ENCODE results near the gene CRP.

CRP gene

GRCh38 chr1:159687511-159687910 lies 26.9 kb downstream of the CRP start:
- Histone ChIP-seq H3F3A (ENCODE audit: control insufficient read depth, insufficient read depth) (no peaks in the 10 kb centered on the region), H3K4me3 (ENCODE audit: low read length) (no peak overlapping the region), H3K9me2 (replicated peaks; ENCODE audit: control insufficient read depth, low read length) (no peaks in the 10 kb centered on the region), H4K20me1 (ENCODE audit: control insufficient read depth, insufficient read depth, low read depth, low read length) (no peaks in the 10 kb centered on the region), H3K4me2 (ENCODE audit: low read length) (no peak overlapping the region), H3K27ac (ENCODE audit: low read depth, low read length) (no peak overlapping the region), H3K9me3 (ENCODE audit: control insufficient read depth, insufficient read depth, low read length) (no peaks in the 10 kb centered on the region), H3K79me2 (ENCODE audit: control insufficient read depth, low read length) (no peaks in the 10 kb centered on the region), H3K36me3 (ENCODE audit: control insufficient read depth, low read length) (no peaks in the 10 kb centered on the region), H3K4me1 (ENCODE audit: control insufficient read depth, low read length) (no peaks in the 10 kb centered on the region), H3K27me3 (ENCODE audit: control insufficient read depth, low read length) (peaks cover 7% of the 10 kb centered on the region; the same call in 1 of the 2 replicates)
- no peak for TF ChIP-seq EZH2phosphoT487 (IDR thresholded peaks at IDR 0.05; ENCODE audit: borderline replicate concordance, low read length)
- TF ChIP-seq, protein P1, sequence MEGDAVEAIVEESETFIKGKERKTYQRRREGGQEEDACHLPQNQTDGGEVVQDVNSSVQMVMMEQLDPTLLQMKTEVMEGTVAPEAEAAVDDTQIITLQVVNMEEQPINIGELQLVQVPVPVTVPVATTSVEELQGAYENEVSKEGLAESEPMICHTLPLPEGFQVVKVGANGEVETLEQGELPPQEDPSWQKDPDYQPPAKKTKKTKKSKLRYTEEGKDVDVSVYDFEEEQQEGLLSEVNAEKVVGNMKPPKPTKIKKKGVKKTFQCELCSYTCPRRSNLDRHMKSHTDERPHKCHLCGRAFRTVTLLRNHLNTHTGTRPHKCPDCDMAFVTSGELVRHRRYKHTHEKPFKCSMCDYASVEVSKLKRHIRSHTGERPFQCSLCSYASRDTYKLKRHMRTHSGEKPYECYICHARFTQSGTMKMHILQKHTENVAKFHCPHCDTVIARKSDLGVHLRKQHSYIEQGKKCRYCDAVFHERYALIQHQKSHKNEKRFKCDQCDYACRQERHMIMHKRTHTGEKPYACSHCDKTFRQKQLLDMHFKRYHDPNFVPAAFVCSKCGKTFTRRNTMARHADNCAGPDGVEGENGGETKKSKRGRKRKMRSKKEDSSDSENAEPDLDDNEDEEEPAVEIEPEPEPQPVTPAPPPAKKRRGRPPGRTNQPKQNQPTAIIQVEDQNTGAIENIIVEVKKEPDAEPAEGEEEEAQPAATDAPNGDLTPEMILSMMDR (IDR thresholded peaks at IDR 0.05; ENCODE audit: low read depth, low read length, poor library complexity, severe bottlenecking), result no peak

DNA sequence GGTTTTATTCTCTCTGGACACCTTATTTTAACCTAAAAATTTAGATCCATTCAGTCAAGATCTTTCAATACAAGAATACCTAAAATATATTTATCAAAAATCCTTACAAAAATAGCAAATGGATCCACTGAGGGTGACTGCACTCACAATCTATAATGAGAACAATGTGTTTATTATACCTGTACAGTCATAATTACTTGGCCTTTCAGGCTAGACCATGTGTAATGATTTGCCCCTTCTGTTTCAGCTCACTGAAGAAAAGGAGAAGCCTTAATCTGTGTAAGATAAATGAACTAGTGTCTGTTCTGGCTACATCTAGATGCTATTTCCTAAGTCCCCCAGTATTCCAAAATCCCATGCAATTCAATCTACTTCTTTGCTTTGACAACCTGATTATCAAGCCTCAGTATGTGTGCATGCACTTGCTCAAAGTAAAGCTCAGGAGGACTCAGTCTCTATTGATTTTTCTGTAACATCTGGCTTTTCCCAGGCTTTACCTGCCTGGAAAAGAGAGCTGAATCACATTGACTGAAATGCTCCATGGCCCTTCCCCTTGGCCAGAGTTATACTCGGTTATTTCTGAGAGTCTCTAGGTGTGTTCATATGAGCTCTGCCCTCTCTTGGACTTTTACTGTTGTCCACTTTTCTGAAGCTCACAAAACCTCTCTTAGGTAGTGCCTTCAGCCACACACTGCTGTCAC lies 27.6 kb downstream of the CRP start:
- H3K4me1 ChIP-seq (ENCODE audit: control insufficient read depth, low read length), result no peaks in the 10 kb centered on the region
- no peaks in the 10 kb centered on the region for H4K20me1 ChIP-seq (ENCODE audit: control insufficient read depth, insufficient read depth, low read depth, low read length)
- H3K9me3 ChIP-seq (ENCODE audit: control insufficient read depth, insufficient read depth, low read length), result no peaks in the 10 kb centered on the region
- no peak overlapping the region for H3K4me2 ChIP-seq (ENCODE audit: low read length)
- H3F3A ChIP-seq (ENCODE audit: control insufficient read depth, insufficient read depth), result no peaks in the 10 kb centered on the region
- TF ChIP-seq EZH2phosphoT487 (IDR thresholded peaks at IDR 0.05; ENCODE audit: borderline replicate concordance, low read length), result no peak
- TF ChIP-seq, protein P1 (IDR thresholded peaks at IDR 0.05; ENCODE audit: low read depth, low read length, poor library complexity, severe bottlenecking), result no peak
- peaks cover 7% of the 10 kb centered on the region; the same call in 1 of the 2 replicates for H3K27me3 ChIP-seq (ENCODE audit: control insufficient read depth, low read length)
- H3K9me2 ChIP-seq (replicated peaks; ENCODE audit: control insufficient read depth, low read length), result no peaks in the 10 kb centered on the region
- H3K4me3 ChIP-seq (ENCODE audit: low read length), result no peak overlapping the region
- H3K79me2 ChIP-seq (ENCODE audit: control insufficient read depth, low read length), result no peaks in the 10 kb centered on the region
- no peaks in the 10 kb centered on the region for H3K36me3 ChIP-seq (ENCODE audit: control insufficient read depth, low read length)
- H3K27ac ChIP-seq (ENCODE audit: low read depth, low read length), result no peak overlapping the region

GRCh38 chr1:159678939-159679338 lies 35.5 kb downstream of the CRP start:
- no peak overlapping the region for H3K4me3 ChIP-seq (ENCODE audit: low read length)
- 0 out of 2 replicates have a peak, but pooled peaks cover 3% of the 10 kb centered on the region for H3K27me3 ChIP-seq (ENCODE audit: control insufficient read depth, low read length)
- no peak overlapping the region for H3K4me2 ChIP-seq (ENCODE audit: low read length)
- H3K36me3 ChIP-seq (ENCODE audit: control insufficient read depth, low read length), result no peaks in the 10 kb centered on the region
- H3K9me2 ChIP-seq (replicated peaks; ENCODE audit: control insufficient read depth, low read length), result no peaks in the 10 kb centered on the region
- no peaks in the 10 kb centered on the region for H3K79me2 ChIP-seq (ENCODE audit: control insufficient read depth, low read length)
- no peaks in the 10 kb centered on the region for H4K20me1 ChIP-seq (ENCODE audit: control insufficient read depth, insufficient read depth, low read depth, low read length)
- no peaks in the 10 kb centered on the region for H3F3A ChIP-seq (ENCODE audit: control insufficient read depth, insufficient read depth)
- H3K27ac ChIP-seq (ENCODE audit: low read depth, low read length), result no peak overlapping the region
- H3K4me1 ChIP-seq (ENCODE audit: control insufficient read depth, low read length), result no peaks in the 10 kb centered on the region
- H3K9me3 ChIP-seq (ENCODE audit: control insufficient read depth, insufficient read depth, low read length), result no peaks in the 10 kb centered on the region
- TF ChIP-seq, protein P1 (IDR thresholded peaks at IDR 0.05; ENCODE audit: low read depth, low read length, poor library complexity, severe bottlenecking), result no peak
- no peak for TF ChIP-seq EZH2phosphoT487 (IDR thresholded peaks at IDR 0.05; ENCODE audit: borderline replicate concordance, low read length)

Measured in DOHH2 (cell line).